Measurements from ENCODE around the gene KCNJ1.

KCNJ1 gene

DNA sequence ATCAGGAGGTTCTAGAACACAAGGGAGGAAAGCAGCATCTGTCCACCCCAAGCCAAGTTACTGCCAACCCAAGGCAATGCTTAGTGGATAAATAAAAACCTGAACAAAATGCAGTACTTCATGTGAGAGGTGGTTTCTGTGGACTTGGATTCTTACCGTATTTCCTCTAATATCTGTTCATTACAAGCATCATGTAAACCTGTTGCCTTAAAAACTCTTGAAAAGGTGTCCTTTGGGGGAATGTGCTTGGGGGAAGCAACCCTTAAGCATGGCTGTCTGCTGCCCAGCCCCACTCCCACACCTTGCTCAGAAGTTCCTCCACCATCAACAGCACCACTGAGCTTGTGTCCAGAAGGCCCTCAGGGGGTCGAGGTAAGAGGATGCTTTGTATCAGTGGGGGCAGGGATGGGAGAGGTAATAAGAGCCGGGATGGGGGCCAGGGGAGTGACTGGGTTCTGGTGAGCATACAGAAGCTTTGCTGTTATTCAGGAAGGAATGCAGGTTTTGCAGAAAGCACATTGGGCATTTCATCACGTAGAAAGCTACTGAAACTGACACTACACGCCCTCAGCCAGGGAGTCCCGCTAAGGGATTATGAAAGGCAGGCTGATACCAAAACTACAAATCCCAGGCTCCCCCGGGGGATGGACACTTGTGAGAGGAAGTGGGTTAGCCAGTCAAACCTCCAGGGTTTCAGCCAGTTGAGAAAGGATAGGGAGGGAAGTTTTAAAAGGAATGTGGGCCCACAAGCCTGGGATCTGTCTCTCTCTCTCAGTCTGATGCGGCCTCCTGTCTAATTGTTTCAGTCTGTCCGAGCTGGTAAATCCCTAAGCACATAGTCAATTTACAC is 52.0 kb downstream of the KCNJ1 start:
- peaks cover 13% of the 10 kb centered on the region for H3K36me3 Mint-ChIP-seq (ENCODE audit: low read depth)
- H3K4me3 Mint-ChIP-seq = no peak overlapping the region
- no peak for ATAC-seq
- DNase-seq = no peak
- no peaks in the 10 kb centered on the region for H3K27me3 Mint-ChIP-seq
- no peaks in the 10 kb centered on the region for H3K9me3 Mint-ChIP-seq
- H3K27ac Mint-ChIP-seq = no peak overlapping the region
- H3K4me1 Mint-ChIP-seq = peaks cover 5% of the 10 kb centered on the region

DNA sequence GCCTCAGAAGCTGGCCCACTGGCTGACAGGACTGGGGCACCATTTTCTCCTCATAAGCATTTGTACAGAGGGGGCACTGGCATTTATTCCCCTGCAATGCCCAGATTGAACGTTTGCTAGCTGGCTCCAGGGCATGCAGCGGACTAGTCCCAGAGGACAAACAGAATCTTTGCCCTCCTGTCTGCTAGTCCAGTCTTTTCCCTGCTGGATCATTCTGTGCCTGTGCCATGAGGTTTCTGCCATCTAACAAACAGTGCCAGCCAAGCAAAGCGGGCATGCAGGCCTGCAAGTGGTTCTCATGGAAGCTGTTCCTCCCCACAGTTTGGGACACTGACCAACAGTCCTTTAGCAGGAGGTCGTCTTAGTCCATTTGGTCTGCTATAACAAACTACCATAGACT is 53.4 kb downstream of the KCNJ1 start:
- Mint-ChIP-seq H3K27ac (no peak overlapping the region), H3K4me1 (peaks cover 11% of the 10 kb centered on the region), H3K27me3 (no peaks in the 10 kb centered on the region), H3K4me3 (no peak overlapping the region), H3K9me3 (no peaks in the 10 kb centered on the region), H3K36me3 (ENCODE audit: low read depth) (peaks cover 20% of the 10 kb centered on the region)
- ATAC-seq (no peak), DNase-seq (no peak)

- ATAC-seq (no peak), DNase-seq (no peak)
- H3K4me3 Mint-ChIP-seq = no peak overlapping the region
- H3K9me3 Mint-ChIP-seq = no peaks in the 10 kb centered on the region
- no peaks in the 10 kb centered on the region for H3K27me3 Mint-ChIP-seq
- peaks cover 26% of the 10 kb centered on the region for H3K4me1 Mint-ChIP-seq
- no peak overlapping the region for H3K27ac Mint-ChIP-seq
- H3K36me3 Mint-ChIP-seq (ENCODE audit: low read depth) = peaks cover 22% of the 10 kb centered on the region
Observed at GRCh38 chr11:128810784-128811514, 56.1 kb downstream of the KCNJ1 start.

GRCh38 chr11:128809128-128809527 is 58.0 kb downstream of the KCNJ1 start:
- H3K36me3 Mint-ChIP-seq (ENCODE audit: low read depth) = peaks cover 20% of the 10 kb centered on the region
- DNase-seq (no peak), ATAC-seq (peak; percentile 53)
- no peaks in the 10 kb centered on the region for H3K27me3 Mint-ChIP-seq
- H3K27ac Mint-ChIP-seq = no peak overlapping the region
- no peak overlapping the region for H3K4me3 Mint-ChIP-seq
- H3K9me3 Mint-ChIP-seq = no peaks in the 10 kb centered on the region
- peaks cover 33% of the 10 kb centered on the region for H3K4me1 Mint-ChIP-seq

DNA sequence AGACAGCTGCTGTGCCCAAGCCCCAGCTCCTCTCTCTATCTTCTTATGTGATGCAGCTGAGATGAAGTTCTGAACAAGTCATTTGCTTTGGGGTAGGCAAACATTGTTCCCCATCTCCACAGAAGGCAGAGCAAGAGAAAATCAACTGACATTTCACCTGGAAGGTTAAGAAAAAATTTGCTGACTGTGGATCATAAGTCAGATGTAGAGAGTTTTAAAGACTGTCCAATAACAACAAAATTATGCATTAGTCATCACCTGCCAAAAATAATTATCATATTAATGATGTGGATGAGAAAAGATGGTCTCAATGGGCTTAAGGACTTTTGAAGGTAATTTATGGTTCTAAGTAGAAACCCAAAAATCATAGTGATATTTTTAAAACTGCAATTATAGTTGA is 59.2 kb downstream of the KCNJ1 start:
- no peaks in the 10 kb centered on the region for H3K9me3 Mint-ChIP-seq
- DNase-seq = no peak
- H3K4me3 Mint-ChIP-seq = no peak overlapping the region
- no peak overlapping the region for H3K27ac Mint-ChIP-seq
- peaks cover 19% of the 10 kb centered on the region for H3K36me3 Mint-ChIP-seq (ENCODE audit: low read depth)
- no peaks in the 10 kb centered on the region for H3K27me3 Mint-ChIP-seq
- no peak for ATAC-seq
- H3K4me1 Mint-ChIP-seq = peaks cover 38% of the 10 kb centered on the region

GRCh38 chr11:128806506-128807261 is 60.4 kb downstream of the KCNJ1 start:
- ATAC-seq (peak; percentile 43), DNase-seq (no peak)
- no peaks in the 10 kb centered on the region for H3K27me3 Mint-ChIP-seq
- peak overlapping the region; percentile 44 for H3K27ac Mint-ChIP-seq
- no peak overlapping the region for H3K4me3 Mint-ChIP-seq
- no peaks in the 10 kb centered on the region for H3K9me3 Mint-ChIP-seq
- peaks cover 19% of the 10 kb centered on the region for H3K36me3 Mint-ChIP-seq (ENCODE audit: low read depth)
- H3K4me1 Mint-ChIP-seq = peaks cover 41% of the 10 kb centered on the region

DNA sequence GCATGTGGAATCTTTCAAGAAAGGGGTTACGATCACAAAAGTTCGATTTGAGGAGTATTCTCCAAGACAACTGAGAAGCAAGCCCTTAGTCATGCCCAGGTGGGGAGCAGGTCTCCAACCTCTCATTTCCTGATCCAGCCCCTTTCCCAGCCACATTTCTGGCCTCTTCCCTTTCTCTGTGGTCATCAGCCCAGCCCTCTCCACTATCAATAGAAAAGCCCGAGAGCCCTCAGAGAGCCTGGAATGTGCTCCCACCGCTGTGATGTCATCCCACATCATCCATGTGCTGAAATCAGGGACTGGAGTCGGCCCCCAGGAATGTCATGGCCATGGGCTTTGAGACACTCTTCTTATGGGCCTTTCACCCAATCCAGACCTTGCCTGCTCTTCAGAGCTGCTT is 62.6 kb downstream of the KCNJ1 start:
- Mint-ChIP-seq H3K27me3 (no peaks in the 10 kb centered on the region), H3K4me3 (no peak overlapping the region), H3K36me3 (ENCODE audit: low read depth) (peaks cover 7% of the 10 kb centered on the region), H3K4me1 (peaks cover 36% of the 10 kb centered on the region), H3K27ac (no peak overlapping the region), H3K9me3 (no peaks in the 10 kb centered on the region)
- DNase-seq (no peak), ATAC-seq (no peak)

DNA sequence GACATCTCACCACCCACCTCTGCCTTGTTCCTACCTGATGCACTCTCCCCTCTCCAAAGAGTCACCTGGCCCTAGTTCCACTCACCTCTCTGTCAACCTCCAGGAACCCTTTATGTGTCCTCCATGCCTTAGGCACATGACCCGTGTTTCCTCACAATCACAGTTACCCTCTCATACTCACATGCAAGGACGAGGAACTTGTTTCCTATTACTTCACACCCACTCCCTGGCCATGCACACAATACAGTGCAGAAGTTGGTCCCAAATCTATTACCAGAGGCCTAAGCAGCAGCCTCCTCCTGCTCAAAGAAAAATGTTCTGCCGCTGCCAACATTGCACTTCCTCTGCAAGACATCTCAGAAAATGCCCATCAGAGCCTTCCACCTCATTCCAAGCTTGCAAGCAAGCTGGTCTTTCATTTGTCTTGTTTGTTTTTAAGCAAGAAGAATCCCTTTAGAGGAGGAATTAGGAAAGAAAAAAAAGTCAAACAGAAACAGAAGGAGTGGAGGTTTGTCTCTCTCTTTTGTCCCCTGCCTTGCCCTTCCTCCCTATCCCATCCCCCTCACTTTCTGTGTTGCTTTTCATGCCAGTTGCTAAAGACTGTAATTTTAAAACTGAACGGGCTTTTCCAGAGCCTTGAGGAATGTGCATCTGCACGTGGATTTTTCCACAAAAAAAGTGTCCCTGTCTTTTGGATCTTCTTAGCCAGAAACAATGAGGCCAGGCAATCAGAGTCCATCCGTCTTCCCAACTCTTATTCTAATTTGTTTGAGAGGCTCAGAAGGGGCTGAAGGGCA is 63.4 kb downstream of the KCNJ1 start:
- Mint-ChIP-seq H3K27ac (no peak overlapping the region), H3K36me3 (ENCODE audit: low read depth) (peaks cover 3% of the 10 kb centered on the region)

GRCh38 chr11:128803011-128803410 is 64.1 kb downstream of the KCNJ1 start:
- Mint-ChIP-seq H3K36me3 (ENCODE audit: low read depth) (peaks cover 3% of the 10 kb centered on the region), H3K27ac (no peak overlapping the region), H3K27me3 (no peaks in the 10 kb centered on the region), H3K4me1 (peaks cover 30% of the 10 kb centered on the region), H3K4me3 (no peak overlapping the region), H3K9me3 (no peaks in the 10 kb centered on the region)
- DNase-seq (no peak), ATAC-seq (no peak)

More for the DNA sequence above, 63.4 kb downstream of the KCNJ1 start:
- ATAC-seq = no peak
- no peak overlapping the region for H3K4me3 Mint-ChIP-seq
- no peaks in the 10 kb centered on the region for H3K27me3 Mint-ChIP-seq
- peaks cover 30% of the 10 kb centered on the region for H3K4me1 Mint-ChIP-seq
- no peak for DNase-seq
- no peaks in the 10 kb centered on the region for H3K9me3 Mint-ChIP-seq

GRCh38 chr11:128802358-128802981 is 64.6 kb downstream of the KCNJ1 start:
- H3K4me3 Mint-ChIP-seq = no peak overlapping the region
- H3K4me1 Mint-ChIP-seq = peaks cover 26% of the 10 kb centered on the region
- no peaks in the 10 kb centered on the region for H3K9me3 Mint-ChIP-seq
- ATAC-seq (no peak), DNase-seq (no peak)
- no peak overlapping the region for H3K27ac Mint-ChIP-seq
- peaks cover 3% of the 10 kb centered on the region for H3K36me3 Mint-ChIP-seq (ENCODE audit: low read depth)
- H3K27me3 Mint-ChIP-seq = no peaks in the 10 kb centered on the region

DNA sequence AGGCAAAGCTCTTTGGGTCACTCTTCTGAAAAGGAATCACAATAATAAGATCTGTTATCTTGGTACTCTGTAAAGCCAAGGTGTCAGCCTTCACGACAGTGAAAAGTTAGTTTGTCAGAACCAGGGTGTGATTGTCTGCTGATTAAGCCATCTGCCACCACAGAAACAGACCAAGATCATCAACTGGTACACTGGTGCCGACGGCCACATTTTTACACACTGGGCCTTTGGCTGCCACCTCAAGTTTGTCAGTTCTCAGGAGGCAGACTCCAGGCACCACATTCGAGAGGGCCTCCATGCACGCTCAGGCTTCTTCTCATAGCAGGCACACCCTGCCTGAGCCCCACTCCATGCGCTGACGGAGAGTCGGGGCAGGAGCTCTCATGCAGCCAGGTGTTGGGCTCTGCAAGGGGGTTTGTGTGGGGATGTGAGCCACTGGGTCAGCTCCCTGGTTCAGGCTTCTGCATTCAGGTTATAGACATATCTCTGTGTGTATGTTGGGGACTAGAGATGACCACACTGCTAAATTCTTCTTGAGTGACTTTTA is 66.2 kb downstream of the KCNJ1 start:
- Mint-ChIP-seq H3K4me3 (no peak overlapping the region), H3K27ac (peak overlapping the region; percentile 9), H3K4me1 (peaks cover 17% of the 10 kb centered on the region), H3K36me3 (ENCODE audit: low read depth) (peaks cover 7% of the 10 kb centered on the region), H3K9me3 (no peaks in the 10 kb centered on the region), H3K27me3 (no peaks in the 10 kb centered on the region)
- DNase-seq (no peak), ATAC-seq (no peak)

DNA sequence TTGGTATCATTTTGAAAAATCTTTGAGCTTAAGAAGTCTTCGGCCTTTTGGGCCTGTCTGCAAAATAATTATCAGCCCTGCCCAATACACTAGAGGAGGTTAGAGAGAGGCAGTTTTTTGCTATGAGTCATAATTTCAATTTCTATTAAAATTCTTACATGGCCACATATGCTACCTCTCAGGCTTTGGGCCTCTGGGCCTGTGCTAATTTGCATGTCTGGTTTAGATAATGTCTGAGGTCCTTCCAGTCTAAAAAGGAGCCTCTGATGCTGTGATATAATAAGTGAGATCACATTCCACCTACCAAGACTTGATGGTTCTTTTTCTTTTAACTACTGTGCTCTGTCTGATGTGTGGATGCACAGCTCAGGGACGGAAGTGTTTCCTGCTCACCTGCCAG is 70.8 kb downstream of the KCNJ1 start:
- DNase-seq (no peak), ATAC-seq (no peak)
- H3K27ac Mint-ChIP-seq = no peak overlapping the region
- peaks cover 13% of the 10 kb centered on the region for H3K36me3 Mint-ChIP-seq (ENCODE audit: low read depth)
- H3K4me1 Mint-ChIP-seq = peaks cover 5% of the 10 kb centered on the region
- H3K27me3 Mint-ChIP-seq = no peaks in the 10 kb centered on the region
- H3K4me3 Mint-ChIP-seq = no peak overlapping the region
- no peaks in the 10 kb centered on the region for H3K9me3 Mint-ChIP-seq

DNA sequence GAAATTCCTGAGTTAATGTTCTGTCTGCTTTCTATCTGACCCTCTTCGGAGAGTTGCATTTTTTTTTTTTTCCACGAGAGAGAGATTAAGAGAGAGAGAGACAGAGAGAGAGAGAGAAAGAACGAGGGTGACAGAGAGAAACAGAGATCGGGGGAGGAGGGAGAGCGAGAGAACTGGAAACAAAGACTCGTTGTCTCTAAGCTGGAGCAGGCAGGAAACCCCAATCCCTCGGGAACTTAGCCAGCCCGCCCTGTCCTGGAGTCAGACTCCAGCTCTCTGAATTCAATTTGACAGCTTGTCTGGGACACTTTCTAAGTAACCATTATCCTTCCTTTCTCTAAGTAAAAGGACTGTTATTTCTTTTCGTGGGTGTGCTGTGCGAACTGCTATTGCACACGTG is 76.9 kb downstream of the KCNJ1 start:
- no peak for DNase-seq
- H3K36me3 Mint-ChIP-seq (ENCODE audit: low read depth) = peaks cover 12% of the 10 kb centered on the region
- H3K9me3 Mint-ChIP-seq = no peaks in the 10 kb centered on the region
- ATAC-seq = no peak
- no peak overlapping the region for H3K4me3 Mint-ChIP-seq
- H3K4me1 Mint-ChIP-seq = no peaks in the 10 kb centered on the region
- H3K27me3 Mint-ChIP-seq = no peaks in the 10 kb centered on the region
- H3K27ac Mint-ChIP-seq = no peak overlapping the region

Measured in activated naive CD8-positive, alpha-beta T cell treated with anti-CD3 and anti-CD28 coated beads, Interleukin-2, amount 50 U/mL, for 24 hours (primary cell).